Caco-2 (cell line): Measurements from ENCODE around the gene SIRT7. TPM values are rescaled to one million over a fixed set of nuclear protein-coding genes. Genes with fewer than 3 reads are reported as not detected.

ENCODE experiments used
- BruUV-seq: library from RNA; stranded (reverse); fragments of 400-500 nt; replicated peaks from 2 replicates; lab custom pipeline; 2021; lab: Mats Ljungman, UMichigan
- CTCF ChIA-PET: fragments of 300-600 bp; sonication (Branson Sonifier 250); formaldehyde crosslinking; loops from one replicate; lab custom pipeline; 2022; ENCODE audit warnings: antibody characterized with exemption; lab: Charles Lee
- POLR2A ChIA-PET: fragments of 300-600 bp; sonication (Branson Sonifier 250); formaldehyde crosslinking; loops from one replicate; lab custom pipeline; 2022; ENCODE audit warnings: antibody characterized with exemption; lab: Charles Lee
- DNase-seq, 2 experiments: peaks; one replicate each; pipeline versions ENCODE4 v3.0.0 to v3.0.0-alpha.2; 2020 to 2022
- H3K27me3 ChIP-seq: replicated peaks from 2 replicates; pipeline ENCODE4 v1.6.0; 2011; ENCODE audit warnings: low read length; ENCODE audit not compliant: control insufficient read depth, insufficient read depth
- H3K36me3 ChIP-seq: 2 replicates; pipeline ENCODE4 v1.5.1; 2011; ENCODE audit warnings: low read length; ENCODE audit not compliant: control insufficient read depth, insufficient read depth
- H3K4me1 ChIP-seq: fragments of 250-450 bp; sonication (Bioruptor Pico); 2 replicates; pipeline ENCODE4 v1.5.1; 2020; ENCODE audit warnings: mild to moderate bottlenecking
- H3K4me3 ChIP-seq: 2 replicates; pipeline ENCODE4 v1.5.1; 2011; ENCODE audit warnings: low read depth, mild to moderate bottlenecking, control low read depth, low read length
- H3K9me3 ChIP-seq: fragments of 250-450 bp; sonication (Bioruptor Pico); 2 replicates; pipeline ENCODE4 v1.5.1; 2020; ENCODE audit warnings: mild to moderate bottlenecking, moderate library complexity
- H3K27ac Mint-ChIP-seq: one replicate; pipeline ENCODE4 v1.8.0; 2022; ENCODE audit warnings: mixed read lengths; ENCODE audit not compliant: unreplicated experiment
- H3K27me3 Mint-ChIP-seq: one replicate; pipeline ENCODE4 v1.8.0; 2022; ENCODE audit warnings: mixed read lengths; ENCODE audit not compliant: insufficient read depth, unreplicated experiment
- H3K36me3 Mint-ChIP-seq: one replicate; pipeline ENCODE4 v1.8.0; 2022; ENCODE audit warnings: mild to moderate bottlenecking, mixed read lengths; ENCODE audit not compliant: insufficient read depth, unreplicated experiment
- H3K4me1 Mint-ChIP-seq: one replicate; pipeline ENCODE4 v1.8.0; 2022; ENCODE audit warnings: low read depth, mixed read lengths; ENCODE audit not compliant: unreplicated experiment
- H3K4me3 Mint-ChIP-seq: one replicate; pipeline ENCODE4 v1.8.0; 2022; ENCODE audit warnings: mild to moderate bottlenecking, moderate library complexity, mixed read lengths; ENCODE audit not compliant: unreplicated experiment
- H3K9me3 Mint-ChIP-seq: one replicate; pipeline ENCODE4 v1.8.0; 2022; ENCODE audit warnings: mixed read lengths; ENCODE audit not compliant: unreplicated experiment
- intact Hi-C: fragments of 100-400 bp; cut with micrococcal nuclease; formaldehyde crosslinking; loops from one replicate; pipeline ENCODE4 v1.10.0; 2022; ENCODE audit not compliant: unreplicated experiment
- total RNA-seq: library from RNA; stranded (reverse); gene quantifications from 2 replicates; pipeline ENCODE4 v1.2.3, GENCODE V29; 2022
- TF ChIP-seq, protein P1 (sequence below), 2 experiments: fragments of 200-600 bp in 1 of 2; IDR thresholded peaks; 1 replicate in 1 of 2; 2 replicates in 1 of 2; pipeline versions ENCODE4 v1.5.1 to v1.8.0; 2011 to 2022; ENCODE audit warnings: antibody characterized with exemption in 1 of 2, control low read depth in 1 of 2, inconsistent platforms in 1 of 2, low read depth in 1 of 2, low read length in 1 of 2, mild to moderate bottlenecking in 1 of 2, moderate library complexity in 1 of 2; ENCODE audit not compliant: insufficient read depth in 1 of 2, severe bottlenecking in 1 of 2, unreplicated experiment in 1 of 2

SIRT7 gene
- total RNA-seq, 1 experiment from 2014 or later: 55.6 TPM

- CTCF ChIA-PET: no interaction called here
- no peak for DNase-seq
- no peaks in the 10 kb centered on the region for H3K9me3 Mint-ChIP-seq
- intact Hi-C loops: loop anchor here (5.0 kb wide), 2 partner anchors 93 to 593 kb away; partner anchors contain the start of genes CENPX and LRRC45
- Histone ChIP-seq H3K36me3 (no peaks in the 10 kb centered on the region), H3K4me1 (peaks cover 7% of the 10 kb centered on the region), H3K4me3 (peak overlapping the region; percentile 89), H3K9me3 (no peaks in the 10 kb centered on the region), H3K27me3 (no peaks in the 10 kb centered on the region)
- BruUV-seq: no TSS peak
- peak overlapping the region; percentile 72 for H3K4me3 Mint-ChIP-seq
- TF ChIP-seq, protein P1, sequence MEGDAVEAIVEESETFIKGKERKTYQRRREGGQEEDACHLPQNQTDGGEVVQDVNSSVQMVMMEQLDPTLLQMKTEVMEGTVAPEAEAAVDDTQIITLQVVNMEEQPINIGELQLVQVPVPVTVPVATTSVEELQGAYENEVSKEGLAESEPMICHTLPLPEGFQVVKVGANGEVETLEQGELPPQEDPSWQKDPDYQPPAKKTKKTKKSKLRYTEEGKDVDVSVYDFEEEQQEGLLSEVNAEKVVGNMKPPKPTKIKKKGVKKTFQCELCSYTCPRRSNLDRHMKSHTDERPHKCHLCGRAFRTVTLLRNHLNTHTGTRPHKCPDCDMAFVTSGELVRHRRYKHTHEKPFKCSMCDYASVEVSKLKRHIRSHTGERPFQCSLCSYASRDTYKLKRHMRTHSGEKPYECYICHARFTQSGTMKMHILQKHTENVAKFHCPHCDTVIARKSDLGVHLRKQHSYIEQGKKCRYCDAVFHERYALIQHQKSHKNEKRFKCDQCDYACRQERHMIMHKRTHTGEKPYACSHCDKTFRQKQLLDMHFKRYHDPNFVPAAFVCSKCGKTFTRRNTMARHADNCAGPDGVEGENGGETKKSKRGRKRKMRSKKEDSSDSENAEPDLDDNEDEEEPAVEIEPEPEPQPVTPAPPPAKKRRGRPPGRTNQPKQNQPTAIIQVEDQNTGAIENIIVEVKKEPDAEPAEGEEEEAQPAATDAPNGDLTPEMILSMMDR (IDR thresholded peaks at IDR 0.05; ENCODE audit: insufficient read depth in 1 of 2, low read depth in 1 of 2, low read length in 1 of 2, severe bottlenecking in 1 of 2, unreplicated experiment in 1 of 2): no peak
- no peak overlapping the region for H3K27ac Mint-ChIP-seq
- H3K27me3 Mint-ChIP-seq: no peaks in the 10 kb centered on the region
- H3K36me3 Mint-ChIP-seq: peaks cover 38% of the 10 kb centered on the region
- peaks cover 17% of the 10 kb centered on the region for H3K4me1 Mint-ChIP-seq
- POLR2A ChIA-PET: no interaction called here
Observed at GRCh38 chr17:81929253-81930141, 11.5 kb upstream of the SIRT7 start.

- H3K4me3 Mint-ChIP-seq: peak overlapping the region; percentile 72
- H3K27me3 Mint-ChIP-seq: no peaks in the 10 kb centered on the region
- CTCF ChIA-PET: interaction anchor here (0.6 to 2.1 kb wide), 8 partner anchors 16 to 158 kb away, joined by 3 to 10 read pairs (median 3); partner anchors contain the start of genes ANAPC11, DCXR and RAC3
- POLR2A ChIA-PET: interaction anchor here (0.5 to 0.8 kb wide), 2 partner anchors 15 to 454 kb away, joined by 4 to 10 read pairs; no protein-coding TSS in a partner anchor
- H3K36me3 Mint-ChIP-seq: peaks cover 31% of the 10 kb centered on the region
- intact Hi-C loops: loop anchor here (5.0 kb wide), 2 partner anchors 94 to 594 kb away; partner anchors contain the start of genes CENPX and LRRC45
- H3K27ac Mint-ChIP-seq: no peak overlapping the region
- DNase-seq: no peak
- Histone ChIP-seq H3K36me3 (no peaks in the 10 kb centered on the region), H3K27me3 (no peaks in the 10 kb centered on the region), H3K9me3 (no peaks in the 10 kb centered on the region), H3K4me3 (peak overlapping the region; percentile 89), H3K4me1 (peaks cover 11% of the 10 kb centered on the region)
- H3K4me1 Mint-ChIP-seq: peaks cover 17% of the 10 kb centered on the region
- no peaks in the 10 kb centered on the region for H3K9me3 Mint-ChIP-seq
- TSS peak; percentile 14 for BruUV-seq
- TF ChIP-seq, protein P1 (IDR thresholded peaks at IDR 0.05; ENCODE audit: insufficient read depth in 1 of 2, low read depth in 1 of 2, low read length in 1 of 2, severe bottlenecking in 1 of 2, unreplicated experiment in 1 of 2): no peak
Observed at GRCh38 chr17:81928544-81929252, 10.7 kb upstream of the SIRT7 start.
